Uterus (tissue), 2 donors: ENCODE data around the gene ABCG1.

Experiments
- POLR2A ChIP-seq, 2 donors: fragments of 450-650 bp; IDR thresholded peaks; one replicate each; pipeline ENCODE4 v1.6.1; 2016; ENCODE audit warnings: antibody characterized with exemption in 2 of 2, mild to moderate bottlenecking in 1 of 2, moderate library complexity in 1 of 2
- TF ChIP-seq, protein P1 (sequence below), 4 experiments: fragments of 200-600 bp in 2 of 4; fragments of 450-650 bp in 2 of 4; sonication (generic) in 2 of 4; IDR thresholded peaks; one replicate each; pipeline ENCODE4 v1.5.1; 2016 to 2019; ENCODE audit warnings: antibody characterized with exemption in 4 of 4, mild to moderate bottlenecking in 2 of 4, moderate library complexity in 1 of 4

- TF ChIP-seq, protein P1, sequence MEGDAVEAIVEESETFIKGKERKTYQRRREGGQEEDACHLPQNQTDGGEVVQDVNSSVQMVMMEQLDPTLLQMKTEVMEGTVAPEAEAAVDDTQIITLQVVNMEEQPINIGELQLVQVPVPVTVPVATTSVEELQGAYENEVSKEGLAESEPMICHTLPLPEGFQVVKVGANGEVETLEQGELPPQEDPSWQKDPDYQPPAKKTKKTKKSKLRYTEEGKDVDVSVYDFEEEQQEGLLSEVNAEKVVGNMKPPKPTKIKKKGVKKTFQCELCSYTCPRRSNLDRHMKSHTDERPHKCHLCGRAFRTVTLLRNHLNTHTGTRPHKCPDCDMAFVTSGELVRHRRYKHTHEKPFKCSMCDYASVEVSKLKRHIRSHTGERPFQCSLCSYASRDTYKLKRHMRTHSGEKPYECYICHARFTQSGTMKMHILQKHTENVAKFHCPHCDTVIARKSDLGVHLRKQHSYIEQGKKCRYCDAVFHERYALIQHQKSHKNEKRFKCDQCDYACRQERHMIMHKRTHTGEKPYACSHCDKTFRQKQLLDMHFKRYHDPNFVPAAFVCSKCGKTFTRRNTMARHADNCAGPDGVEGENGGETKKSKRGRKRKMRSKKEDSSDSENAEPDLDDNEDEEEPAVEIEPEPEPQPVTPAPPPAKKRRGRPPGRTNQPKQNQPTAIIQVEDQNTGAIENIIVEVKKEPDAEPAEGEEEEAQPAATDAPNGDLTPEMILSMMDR (IDR thresholded peaks at IDR 0.05), result no peak
- no peak for TF ChIP-seq POLR2A (IDR thresholded peaks at IDR 0.05)
Measured at GRCh38 chr21:42261829-42262200, 42.9 kb downstream of the ABCG1 start.
